Keratinocyte (primary cell): ENCODE data around the gene TMEM9. TPM values are rescaled to one million over a fixed set of nuclear protein-coding genes. Genes with fewer than 3 reads are reported as not detected.
A peak's percentile ranks its signal among the peaks of the same experiment; 100 is the strongest.

Source experiments
- DNase-seq: peaks from one replicate; pipeline ENCODE4 v3.0.0-alpha.2; 2011; ENCODE audit warnings: low read depth, missing footprints, low spot score
- FAIRE-seq: peaks from 2 replicates; lab custom pipeline; 2011; peaks lifted over from hg19 to GRCh38; lab: Jason Lieb, UNC
- H2AFZ ChIP-seq: 2 replicates; pipeline ENCODE4 v1.6.0; 2012; ENCODE audit warnings: low read length, control low read depth, inconsistent platforms; ENCODE audit not compliant: control insufficient read depth
- H3K27ac ChIP-seq: 2 replicates; pipeline ENCODE4 v1.5.1; 2011; ENCODE audit warnings: low read length; ENCODE audit not compliant: control insufficient read depth, insufficient read depth
- H3K27me3 ChIP-seq: 3 replicates; pipeline ENCODE4 v1.6.0; 2011; ENCODE audit warnings: low read length; ENCODE audit not compliant: control insufficient read depth, insufficient read depth; ENCODE audit errors: extremely low read depth
- H3K36me3 ChIP-seq, 2 experiments: 2 replicates in 1 of 2; 3 replicates in 1 of 2; pipeline ENCODE4 v1.5.1; 2011; ENCODE audit warnings: low read length in 2 of 2, mild to moderate bottlenecking in 1 of 2; ENCODE audit not compliant: control insufficient read depth in 2 of 2, insufficient read depth in 2 of 2; ENCODE audit errors: extremely low read depth in 1 of 2
- H3K4me1 ChIP-seq: 3 replicates; pipeline ENCODE4 v1.5.1; 2011; ENCODE audit warnings: low read length; ENCODE audit not compliant: control insufficient read depth, insufficient read depth; ENCODE audit errors: extremely low read depth
- H3K4me2 ChIP-seq: 3 replicates; pipeline ENCODE4 v1.6.0; 2011; ENCODE audit warnings: low read depth, low read length; ENCODE audit not compliant: control insufficient read depth, insufficient read depth; ENCODE audit errors: extremely low read depth
- H3K4me3 ChIP-seq, 3 experiments: fragments of 200-600 bp in 1 of 3; sonication (generic) in 1 of 3; 2 replicates in 2 of 3; 3 replicates in 1 of 3; pipeline ENCODE4 v1.5.1; 2011 to 2016; ENCODE audit warnings: low read length in 3 of 3, mild to moderate bottlenecking in 3 of 3, control low read depth in 2 of 3, inconsistent platforms in 1 of 3, low read depth in 1 of 3, mixed read lengths in 1 of 3, mixed run types in 1 of 3, moderate library complexity in 1 of 3; ENCODE audit not compliant: control insufficient read depth in 2 of 3, insufficient read depth in 2 of 3; ENCODE audit errors: extremely low read depth in 1 of 3
- H3K79me2 ChIP-seq: 2 replicates; pipeline ENCODE4 v1.6.0; 2012; ENCODE audit warnings: low read length; ENCODE audit not compliant: control insufficient read depth, insufficient read depth
- H3K9ac ChIP-seq: 3 replicates; pipeline ENCODE4 v1.6.0; 2011; ENCODE audit warnings: low read length; ENCODE audit not compliant: control insufficient read depth, insufficient read depth; ENCODE audit errors: extremely low read depth
- H3K9me1 ChIP-seq: 3 replicates; pipeline ENCODE4 v1.6.0; 2011; ENCODE audit warnings: low read length; ENCODE audit not compliant: control insufficient read depth, insufficient read depth; ENCODE audit errors: extremely low read depth
- H3K9me3 ChIP-seq: 2 replicates; pipeline ENCODE4 v1.5.1; 2012; ENCODE audit warnings: low read depth, low read length; ENCODE audit not compliant: control insufficient read depth
- H4K20me1 ChIP-seq: 3 replicates; pipeline ENCODE4 v1.6.0; 2011; ENCODE audit warnings: low read length; ENCODE audit not compliant: control insufficient read depth, insufficient read depth; ENCODE audit errors: extremely low read depth
- CTCF ChIP-seq, 3 experiments: IDR thresholded peaks in 1 of 3; conservative IDR thresholded peaks in 1 of 3; optimal IDR thresholded peaks in 1 of 3; 2 replicates in 2 of 3; 3 replicates in 1 of 3; pipeline versions ENCODE3 to v1.5.1; 2011; ENCODE audit warnings: low read length in 3 of 3, mild to moderate bottlenecking in 3 of 3, moderate library complexity in 2 of 3, control low read depth in 1 of 3, inconsistent platforms in 1 of 3; ENCODE audit not compliant: insufficient read depth in 2 of 3; ENCODE audit errors: extremely low read depth in 1 of 3
- EZH2 ChIP-seq: IDR thresholded peaks from one replicate; pipeline ENCODE4 v1.6.1; 2012; ENCODE audit warnings: inconsistent platforms, mild to moderate bottlenecking, low read length, moderate library complexity
- dilution Hi-C: fragments of 300-500 bp; cut with MboI; formaldehyde crosslinking; loops from one replicate; pipeline ENCODE4 v1.7.0; 2020; ENCODE audit warnings: low sequenced_read_pairs; ENCODE audit not compliant: extremely low pct_ligation_motif_present
- polyA minus RNA-seq, 3 experiments: library from RNA; depleted of rRNA, polyadenylated mRNA; stranded (reverse); fragments of >200 nt; gene quantifications; 1 replicate in 1 of 3; 2 replicates in 1 of 3; 3 replicates in 1 of 3; pipeline ENCODE4 v1.2.3, GENCODE V29; 2011
- polyA plus RNA-seq, 5 experiments: library from polyadenylated mRNA; depleted of rRNA in 3 of 5; stranded (reverse) in 3 of 5; stranded (forward) in 1 of 5; unstranded in 1 of 5; fragments of >200 nt; gene quantifications; 1 replicate in 1 of 5; 2 replicates in 3 of 5; 3 replicates in 1 of 5; pipeline versions ENCODE4 v1.2.1 to v1.2.3, GENCODE V29; 2011 to 2012; ENCODE audit warnings: missing spikeins in 2 of 5, low read depth in 1 of 5, low replicate concordance in 1 of 5

Gene TMEM9
- polyA plus RNA-seq (56.0 to 106 TPM (median 59.8 TPM) in 3 replicates), polyA minus RNA-seq (77.3 to 171 TPM (median 109 TPM) in 3 replicates)
- 16.1 TPM for polyA plus RNA-seq (2011; ENCODE audit: low read depth)
- polyA plus RNA-seq (2011; cell fraction: cytosol; rRNA removed), result 54.3 and 55.6 TPM in 2 replicates
- 64.9 and 85.3 TPM in 2 replicates for polyA plus RNA-seq (2011; cell fraction: nucleus; rRNA removed)
- 26.5 and 49.8 TPM in 2 replicates for polyA plus RNA-seq (2012; ENCODE audit: low replicate concordance)
- 36.3 TPM for polyA minus RNA-seq (2011; cell fraction: cytosol; rRNA and poly(A)+ RNA removed)
- 25.4 and 26.7 TPM in 2 replicates for polyA minus RNA-seq (2011; cell fraction: nucleus; rRNA and poly(A)+ RNA removed)

GRCh38 chr1:201154389-201155165 lies at the start of gene TMEM9:
Gene TMEM9 (minus strand): TSS chr1:201154474. CDS start chr1:201153923, 551 bp downstream.
- peaks cover 10% of the 10 kb centered on the region for H3K4me1 ChIP-seq
- H3K9me3 ChIP-seq, result no peaks in the 10 kb centered on the region
- peaks cover 9% of the 10 kb centered on the region for H3K27me3 ChIP-seq
- TF ChIP-seq EZH2 (no peak), CTCF (optimal IDR thresholded peaks at IDR 0.05 in 1 of 3, IDR thresholded peaks at IDR 0.05 in 1 of 3, conservative IDR thresholded peaks at IDR 0.05 in 1 of 3; ENCODE audit: extremely low read depth in 1 of 3, insufficient read depth in 2 of 3, low read length in 3 of 3) (no peak)
- H3K9ac ChIP-seq, result peak within 1 kb of the TSS; percentile 68
- DNase-seq (peak; percentile 59), FAIRE-seq (peak; percentile 53)
- H3K27ac ChIP-seq, result peak within 1 kb of the TSS; percentile 53
- H3K36me3 ChIP-seq, result peaks cover 5 to 6% of the 10 kb centered on the region in 2 experiments
- dilution Hi-C loops, result no loop called here
- no peaks in the 10 kb centered on the region for H4K20me1 ChIP-seq
- H2AFZ ChIP-seq, result peak within 1 kb of the TSS; percentile 98
- H3K9me1 ChIP-seq, result no peaks in the 10 kb centered on the region
- H3K4me2 ChIP-seq, result peak within 1 kb of the TSS; percentile 99
- peak within 1 kb of the TSS; percentile 60 to 74 (median 71) for H3K4me3 ChIP-seq
- H3K79me2 ChIP-seq, result peaks cover 3% of the 10 kb centered on the region

- no peaks in the 10 kb centered on the region for H3K36me3 ChIP-seq
- no peaks in the 10 kb centered on the region for H3K9me1 ChIP-seq
- no peak overlapping the region for H3K4me2 ChIP-seq
- DNase-seq (no peak), FAIRE-seq (no peak)
- peaks cover 8% of the 10 kb centered on the region for H3K27me3 ChIP-seq
- no peaks in the 10 kb centered on the region for H3K79me2 ChIP-seq
- no peaks in the 10 kb centered on the region for H3K9me3 ChIP-seq
- TF ChIP-seq EZH2, result no peak
- TF ChIP-seq CTCF (optimal IDR thresholded peaks at IDR 0.05 in 1 of 3, IDR thresholded peaks at IDR 0.05 in 1 of 3, conservative IDR thresholded peaks at IDR 0.05 in 1 of 3; ENCODE audit: extremely low read depth in 1 of 3, insufficient read depth in 2 of 3, low read length in 3 of 3), result no peak
- H3K4me3 ChIP-seq, result no peak overlapping the region
- dilution Hi-C loops, result no loop called here
- H3K27ac ChIP-seq, result no peak overlapping the region
- H2AFZ ChIP-seq, result no peak overlapping the region
- no peaks in the 10 kb centered on the region for H4K20me1 ChIP-seq
- no peak overlapping the region for H3K9ac ChIP-seq
- peaks cover 8% of the 10 kb centered on the region for H3K4me1 ChIP-seq
Observed at GRCh38 chr1:201198598-201198997, 44.3 kb upstream of the TMEM9 start.
